Neural cell (in vitro differentiated cells): ENCODE data around the gene SH3RF3. TPM values are rescaled to one million over a fixed set of nuclear protein-coding genes. Genes with fewer than 3 reads are reported as not detected.

ENCODE experiments used
- H2AFZ ChIP-seq: fragments of 200-600, 300-800 bp; sonication (generic), shearing (Covaris generic); 2 replicates; pipeline ENCODE4 v1.6.0; 2014; ENCODE audit warnings: low read depth, mild to moderate bottlenecking, antibody characterized with exemption, low read length, moderate library complexity
- H3F3A ChIP-seq: fragments of 200-600 bp; shearing (Covaris generic); 2 replicates; pipeline ENCODE4 v1.6.1; 2016; ENCODE audit warnings: mild to moderate bottlenecking, moderate library complexity, mixed read lengths, antibody characterized with exemption, low read length; ENCODE audit not compliant: insufficient read depth, poor library complexity, severe bottlenecking
- H3K27ac ChIP-seq: fragments of 200-600, 300-800 bp; sonication (generic), shearing (Covaris generic); 2 replicates; pipeline ENCODE4 v1.5.1; 2014; ENCODE audit warnings: mild to moderate bottlenecking, low read length, moderate library complexity
- H3K27me3 ChIP-seq: fragments of 300-800, 200-600 bp; sonication (generic), shearing (Covaris generic); 2 replicates; pipeline ENCODE4 v1.6.0; 2014; ENCODE audit warnings: mild to moderate bottlenecking, low read depth, low read length, moderate library complexity; ENCODE audit not compliant: insufficient read depth
- H3K36me3 ChIP-seq: fragments of 300-800, 200-600 bp; sonication (generic), shearing (Covaris generic); 2 replicates; pipeline ENCODE4 v1.5.1; 2014; ENCODE audit warnings: mild to moderate bottlenecking, antibody characterized with exemption, low read length, moderate library complexity; ENCODE audit not compliant: insufficient read depth
- H3K4me2 ChIP-seq: fragments of 300-800, 200-600 bp; sonication (generic), shearing (Covaris generic); 2 replicates; pipeline ENCODE4 v1.6.0; 2014; ENCODE audit warnings: mild to moderate bottlenecking, low read length
- H3K4me3 ChIP-seq: fragments of 300-800, 200-600 bp; sonication (generic), shearing (Covaris generic); 2 replicates; pipeline ENCODE4 v1.5.1; 2014; ENCODE audit warnings: mild to moderate bottlenecking, low read length, moderate library complexity
- H3K79me2 ChIP-seq: fragments of 200-600 bp; shearing (Covaris generic); replicated peaks from 2 replicates; pipeline ENCODE4 v1.6.0; 2014; ENCODE audit warnings: mild to moderate bottlenecking, low read length, moderate library complexity; ENCODE audit not compliant: insufficient read depth
- H3K9ac ChIP-seq: fragments of 300-800, 200-600 bp; sonication (generic), shearing (Covaris generic); 2 replicates; pipeline ENCODE4 v1.6.1; 2016; ENCODE audit warnings: mild to moderate bottlenecking, low read length, mixed read lengths
- H3K9me2 ChIP-seq: fragments of 200-600 bp; shearing (Covaris generic); 2 replicates; pipeline ENCODE4 v1.6.1; 2016; ENCODE audit warnings: mild to moderate bottlenecking, low read length, mixed read lengths; ENCODE audit not compliant: insufficient read depth
- H3K9me3 ChIP-seq: fragments of 200-600, 300-800 bp; sonication (generic), shearing (Covaris generic); 2 replicates; pipeline ENCODE4 v1.6.1; 2016; ENCODE audit warnings: mild to moderate bottlenecking, mixed run types, low read length, moderate library complexity, mixed read lengths
- H4K20me1 ChIP-seq: fragments of 200-600 bp; shearing (Covaris generic); 2 replicates; pipeline ENCODE4 v1.6.1; 2016; ENCODE audit warnings: mild to moderate bottlenecking, mixed run types; ENCODE audit not compliant: insufficient read depth
- CTCF ChIP-seq: fragments of 450-650 bp; IDR thresholded peaks from 2 replicates; pipeline ENCODE4 v1.5.1; 2014; ENCODE audit warnings: antibody characterized with exemption, mild to moderate bottlenecking, moderate library complexity; ENCODE audit not compliant: poor library complexity, severe bottlenecking
- EP300 ChIP-seq: fragments of 450-650 bp; conservative IDR thresholded peaks from 2 replicates; pipeline ENCODE4 v1.6.1; 2014; ENCODE audit warnings: antibody characterized with exemption, mild to moderate bottlenecking, moderate library complexity; ENCODE audit not compliant: poor library complexity, severe bottlenecking
- EZH2 ChIP-seq: fragments of 200-600, 300-800 bp; shearing (Covaris generic), sonication (generic); IDR thresholded peaks from 2 replicates; pipeline ENCODE4 v1.6.1; 2014; ENCODE audit warnings: antibody characterized with exemption, low read length, borderline replicate concordance, mild to moderate bottlenecking; ENCODE audit not compliant: insufficient read depth, poor library complexity, severe bottlenecking
- MXI1 ChIP-seq: fragments of 450-650 bp; conservative IDR thresholded peaks from 2 replicates; pipeline ENCODE4 v1.6.1; 2014; ENCODE audit warnings: antibody characterized with exemption, mild to moderate bottlenecking; ENCODE audit not compliant: poor library complexity, severe bottlenecking
- POLR2AphosphoS5 ChIP-seq: IDR thresholded peaks from 2 replicates; pipeline ENCODE4 v1.6.1; 2012
- RAD21 ChIP-seq: fragments of 450-650 bp; conservative IDR thresholded peaks from 2 replicates; pipeline ENCODE4 v1.6.1; 2014; ENCODE audit warnings: antibody characterized with exemption, mild to moderate bottlenecking, moderate library complexity
- REST ChIP-seq: IDR thresholded peaks from 2 replicates; pipeline ENCODE4 v1.6.1; 2012; ENCODE audit warnings: borderline replicate concordance
- SMC3 ChIP-seq: fragments of 450-650 bp; conservative IDR thresholded peaks from 2 replicates; pipeline ENCODE4 v1.6.1; 2014; ENCODE audit warnings: antibody characterized with exemption, mild to moderate bottlenecking, moderate library complexity; ENCODE audit not compliant: poor library complexity
- TAF1 ChIP-seq: IDR thresholded peaks from 2 replicates; pipeline ENCODE4 v1.6.1; 2012; ENCODE audit warnings: low read depth
- polyA plus RNA-seq: library from polyadenylated mRNA; depleted of rRNA; stranded (reverse); fragments of >200 nt; gene quantifications from 2 replicates; pipeline ENCODE4 v1.2.3, GENCODE V29; 2014

Gene SH3RF3
- polyA plus RNA-seq, 1 donor from 2014 or later: 0.53 TPM

GRCh38 chr2:109081374-109081773 lies 47.6 kb upstream of the SH3RF3 start:
- Histone ChIP-seq H3K4me2 (no peak overlapping the region), H3K9me2 (no peaks in the 10 kb centered on the region), H3K9me3 (no peaks in the 10 kb centered on the region), H2AFZ (no peak overlapping the region), H3K79me2 (no peaks in the 10 kb centered on the region), H3K36me3 (no peaks in the 10 kb centered on the region), H3F3A (no peaks in the 10 kb centered on the region), H3K27me3 (no peaks in the 10 kb centered on the region), H3K4me3 (no peak overlapping the region), H3K27ac (no peak overlapping the region), H4K20me1 (no peaks in the 10 kb centered on the region), H3K9ac (no peak overlapping the region)
- TF ChIP-seq POLR2AphosphoS5 (no peak), EZH2 (no peak), RAD21 (no peak), SMC3 (no peak), MXI1 (no peak), REST (no peak), CTCF (no peak), TAF1 (no peak), EP300 (no peak)

DNA sequence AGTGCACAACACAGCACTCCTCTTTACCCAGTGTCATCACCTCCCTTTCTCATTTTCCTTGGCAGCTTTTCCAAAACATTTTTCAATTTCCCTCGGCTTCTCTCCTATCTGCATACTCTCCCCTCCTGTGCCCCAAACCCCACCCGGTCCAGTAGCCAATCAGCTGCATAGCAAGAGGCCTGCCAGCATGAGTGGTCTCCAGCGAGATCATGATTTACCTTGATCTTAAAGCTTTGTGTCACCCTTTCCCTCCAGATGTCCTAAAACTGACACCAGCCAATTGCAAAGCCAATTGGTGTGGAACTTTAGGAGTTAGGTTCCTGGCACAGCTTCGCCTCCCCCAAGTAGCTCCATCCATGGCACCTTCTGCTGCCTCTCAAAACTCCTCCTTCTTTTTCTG lies 45.2 kb upstream of the SH3RF3 start:
- TF ChIP-seq TAF1 (no peak), POLR2AphosphoS5 (no peak), EP300 (no peak), SMC3 (no peak), REST (no peak), MXI1 (no peak), CTCF (no peak), RAD21 (no peak), EZH2 (no peak)
- Histone ChIP-seq H3K79me2 (no peaks in the 10 kb centered on the region), H3K27me3 (no peaks in the 10 kb centered on the region), H2AFZ (no peak overlapping the region), H3K27ac (no peak overlapping the region), H3K4me2 (no peak overlapping the region), H3K9me2 (no peaks in the 10 kb centered on the region), H3F3A (no peaks in the 10 kb centered on the region), H4K20me1 (no peaks in the 10 kb centered on the region), H3K9ac (no peak overlapping the region), H3K4me3 (no peak overlapping the region), H3K9me3 (no peaks in the 10 kb centered on the region), H3K36me3 (no peaks in the 10 kb centered on the region)
